HCT116 (cell line): ENCODE measurements around the gene AHR.

Experiments
- POLR2AphosphoS5 ChIP-seq: IDR thresholded peaks from 2 replicates; pipeline ENCODE4 v1.6.1; 2011; ENCODE audit warnings: mild to moderate bottlenecking, low read depth, low read length, moderate library complexity
- SP1 ChIP-seq: IDR thresholded peaks from 2 replicates; pipeline ENCODE4 v1.6.1; 2012; ENCODE audit warnings: low read depth
- TF ChIP-seq, protein P1 (sequence below), 3 experiments: fragments of 200-600 bp in 1 of 3; sonication (generic) in 1 of 3; IDR thresholded peaks in 2 of 3; conservative IDR thresholded peaks in 1 of 3; 2 replicates each; pipeline ENCODE4 v1.5.1; 2012 to 2017; ENCODE audit warnings: low read depth in 2 of 3, low read length in 2 of 3, antibody characterized with exemption in 1 of 3, borderline replicate concordance in 1 of 3, control low read depth in 1 of 3, mild to moderate bottlenecking in 1 of 3, mixed read lengths in 1 of 3, mixed run types in 1 of 3, moderate library complexity in 1 of 3; ENCODE audit not compliant: insufficient read depth in 1 of 3
- TF ChIP-seq, protein P2 (sequence below): IDR thresholded peaks from 2 replicates; pipeline ENCODE4 v1.6.1; 2012; ENCODE audit warnings: low read depth

DNA sequence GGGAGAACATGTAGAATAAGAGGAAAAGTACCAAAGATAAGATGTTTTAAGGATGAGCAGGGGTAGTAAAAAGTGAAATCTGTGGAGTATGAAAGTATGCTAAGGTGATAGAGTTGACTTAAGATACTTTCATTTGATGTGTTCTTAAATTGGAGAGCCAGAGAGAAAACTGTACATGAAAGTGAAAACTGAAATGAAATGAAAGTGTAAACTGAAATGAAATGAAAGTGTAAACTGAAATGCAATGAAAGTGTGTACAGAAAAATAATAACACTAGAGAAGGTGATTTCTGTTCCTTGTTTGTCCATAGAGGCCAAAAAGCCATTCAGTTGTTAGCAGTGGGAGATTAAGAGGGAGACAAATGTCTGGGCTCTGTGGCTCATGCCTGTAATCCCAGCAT lies 17.5 kb downstream of the AHR start:
- TF ChIP-seq SP1 (no peak), POLR2AphosphoS5 (no peak)
- TF ChIP-seq, protein P1, sequence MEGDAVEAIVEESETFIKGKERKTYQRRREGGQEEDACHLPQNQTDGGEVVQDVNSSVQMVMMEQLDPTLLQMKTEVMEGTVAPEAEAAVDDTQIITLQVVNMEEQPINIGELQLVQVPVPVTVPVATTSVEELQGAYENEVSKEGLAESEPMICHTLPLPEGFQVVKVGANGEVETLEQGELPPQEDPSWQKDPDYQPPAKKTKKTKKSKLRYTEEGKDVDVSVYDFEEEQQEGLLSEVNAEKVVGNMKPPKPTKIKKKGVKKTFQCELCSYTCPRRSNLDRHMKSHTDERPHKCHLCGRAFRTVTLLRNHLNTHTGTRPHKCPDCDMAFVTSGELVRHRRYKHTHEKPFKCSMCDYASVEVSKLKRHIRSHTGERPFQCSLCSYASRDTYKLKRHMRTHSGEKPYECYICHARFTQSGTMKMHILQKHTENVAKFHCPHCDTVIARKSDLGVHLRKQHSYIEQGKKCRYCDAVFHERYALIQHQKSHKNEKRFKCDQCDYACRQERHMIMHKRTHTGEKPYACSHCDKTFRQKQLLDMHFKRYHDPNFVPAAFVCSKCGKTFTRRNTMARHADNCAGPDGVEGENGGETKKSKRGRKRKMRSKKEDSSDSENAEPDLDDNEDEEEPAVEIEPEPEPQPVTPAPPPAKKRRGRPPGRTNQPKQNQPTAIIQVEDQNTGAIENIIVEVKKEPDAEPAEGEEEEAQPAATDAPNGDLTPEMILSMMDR (IDR thresholded peaks at IDR 0.05 in 2 of 3, conservative IDR thresholded peaks at IDR 0.05 in 1 of 3; ENCODE audit: borderline replicate concordance in 1 of 3, insufficient read depth in 1 of 3, low read depth in 2 of 3, low read length in 2 of 3) = no peak
- TF ChIP-seq, protein P2, sequence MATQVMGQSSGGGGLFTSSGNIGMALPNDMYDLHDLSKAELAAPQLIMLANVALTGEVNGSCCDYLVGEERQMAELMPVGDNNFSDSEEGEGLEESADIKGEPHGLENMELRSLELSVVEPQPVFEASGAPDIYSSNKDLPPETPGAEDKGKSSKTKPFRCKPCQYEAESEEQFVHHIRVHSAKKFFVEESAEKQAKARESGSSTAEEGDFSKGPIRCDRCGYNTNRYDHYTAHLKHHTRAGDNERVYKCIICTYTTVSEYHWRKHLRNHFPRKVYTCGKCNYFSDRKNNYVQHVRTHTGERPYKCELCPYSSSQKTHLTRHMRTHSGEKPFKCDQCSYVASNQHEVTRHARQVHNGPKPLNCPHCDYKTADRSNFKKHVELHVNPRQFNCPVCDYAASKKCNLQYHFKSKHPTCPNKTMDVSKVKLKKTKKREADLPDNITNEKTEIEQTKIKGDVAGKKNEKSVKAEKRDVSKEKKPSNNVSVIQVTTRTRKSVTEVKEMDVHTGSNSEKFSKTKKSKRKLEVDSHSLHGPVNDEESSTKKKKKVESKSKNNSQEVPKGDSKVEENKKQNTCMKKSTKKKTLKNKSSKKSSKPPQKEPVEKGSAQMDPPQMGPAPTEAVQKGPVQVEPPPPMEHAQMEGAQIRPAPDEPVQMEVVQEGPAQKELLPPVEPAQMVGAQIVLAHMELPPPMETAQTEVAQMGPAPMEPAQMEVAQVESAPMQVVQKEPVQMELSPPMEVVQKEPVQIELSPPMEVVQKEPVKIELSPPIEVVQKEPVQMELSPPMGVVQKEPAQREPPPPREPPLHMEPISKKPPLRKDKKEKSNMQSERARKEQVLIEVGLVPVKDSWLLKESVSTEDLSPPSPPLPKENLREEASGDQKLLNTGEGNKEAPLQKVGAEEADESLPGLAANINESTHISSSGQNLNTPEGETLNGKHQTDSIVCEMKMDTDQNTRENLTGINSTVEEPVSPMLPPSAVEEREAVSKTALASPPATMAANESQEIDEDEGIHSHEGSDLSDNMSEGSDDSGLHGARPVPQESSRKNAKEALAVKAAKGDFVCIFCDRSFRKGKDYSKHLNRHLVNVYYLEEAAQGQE = no peak
